Measurements from ENCODE around the gene IFTAP. TPM values are rescaled to one million over a fixed set of nuclear protein-coding genes. Genes with fewer than 3 reads are reported as not detected.
A peak's percentile ranks its signal among the peaks of the same experiment; 100 is the strongest.

Gene IFTAP
- total RNA-seq, 1 experiment from 2014 or later, result 25.3 TPM

DNA sequence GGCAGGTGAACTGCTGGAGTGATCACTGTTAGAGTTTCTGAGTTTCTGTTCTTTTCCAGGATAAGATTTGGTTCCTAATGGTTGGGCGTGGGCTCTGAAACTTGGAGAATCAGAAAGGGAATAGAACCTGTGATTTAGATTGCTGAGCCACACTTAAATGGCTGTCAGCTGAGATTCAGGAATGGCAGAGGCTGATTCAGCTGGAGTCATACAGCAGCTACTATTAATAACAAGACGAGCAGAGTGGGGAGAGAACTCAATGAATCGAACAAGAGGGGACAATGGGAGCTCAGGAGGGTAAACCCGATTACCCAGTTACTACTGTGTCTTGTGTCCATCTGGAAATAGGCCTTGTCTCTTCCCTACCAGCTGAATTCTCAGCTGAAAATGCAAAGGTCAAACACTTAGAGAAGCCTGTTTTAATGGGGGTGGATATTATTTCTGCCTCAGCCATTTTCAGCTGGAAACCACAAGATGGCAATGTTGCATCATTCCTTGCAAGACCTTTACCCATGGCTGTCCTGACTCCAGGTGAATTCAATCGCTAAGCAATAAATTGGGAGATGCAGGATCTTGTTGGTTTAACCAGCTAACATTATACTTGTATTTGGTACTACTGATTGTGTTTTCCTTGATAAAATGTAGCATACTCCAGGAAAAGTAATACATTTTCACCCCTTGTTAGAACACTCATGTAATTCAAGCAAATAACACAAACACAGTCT is 108.2 kb downstream of the IFTAP start:
- Histone ChIP-seq H3K27ac (ENCODE audit: low read depth, low read length, poor library complexity, severe bottlenecking) (no peak overlapping the region), H3K9me3 (ENCODE audit: low read depth, low read length, poor library complexity, severe bottlenecking) (no peaks in the 10 kb centered on the region), H3K27me3 (replicated peaks; ENCODE audit: insufficient read depth, low read depth, low read length, poor library complexity) (no peaks in the 10 kb centered on the region), H3K4me1 (ENCODE audit: insufficient read depth, low read length, poor library complexity, severe bottlenecking) (peaks cover 15% of the 10 kb centered on the region), H3K4me3 (ENCODE audit: low read depth, low read length, poor library complexity, severe bottlenecking) (no peak overlapping the region), H3K36me3 (ENCODE audit: insufficient read depth, low read length, poor library complexity, severe bottlenecking) (no peaks in the 10 kb centered on the region)
- no peak for TF ChIP-seq EZH2 (IDR thresholded peaks at IDR 0.05; ENCODE audit: borderline replicate concordance, low read depth, low read length, poor library complexity, severe bottlenecking)
- peak; percentile 99 for TF ChIP-seq CTCF (conservative IDR thresholded peaks at IDR 0.05; ENCODE audit: low read depth, low read length)
- no TSS peak for BruUV-seq (replicated peaks)
- DNase-seq (ENCODE audit: low spot score), result peak; percentile 92
- ChIA-PET CTCF (interaction anchor here (0.5 to 4.4 kb wide), 15 partner anchors 11 to 1314 kb away, joined by 3 to 113 read pairs (median 3); no protein-coding TSS in a partner anchor), POLR2A (ENCODE audit: low non-redundant PET) (no interaction called here)
- intact Hi-C loops (cut with micrococcal nuclease; ENCODE audit: unreplicated experiment), result loop anchor here (1.0 to 5.0 kb wide), 3 partner anchors 45 to 745 kb away; no protein-coding TSS in a partner anchor

DNA sequence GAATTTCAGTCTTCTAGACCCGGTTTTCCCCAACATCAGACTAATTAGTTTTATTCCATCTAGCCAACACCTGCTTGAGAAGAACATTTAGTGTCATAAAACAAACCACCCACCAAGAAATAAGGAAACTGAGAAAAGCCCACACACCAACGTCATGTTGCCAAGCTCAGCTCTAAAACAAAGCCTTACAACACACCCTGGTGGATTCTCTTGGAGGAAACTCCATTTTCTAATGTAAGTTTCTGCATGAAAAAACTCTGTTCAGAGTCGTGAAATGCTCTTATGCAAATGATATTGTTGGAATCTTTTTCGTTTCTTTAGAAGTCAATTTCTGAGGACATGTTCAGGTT is 108.7 kb downstream of the IFTAP start:
- TF ChIP-seq CTCF (conservative IDR thresholded peaks at IDR 0.05; ENCODE audit: low read depth, low read length), result no peak
- TF ChIP-seq EZH2 (IDR thresholded peaks at IDR 0.05; ENCODE audit: borderline replicate concordance, low read depth, low read length, poor library complexity, severe bottlenecking), result no peak
- ChIA-PET CTCF (interaction anchor here (0.5 to 4.4 kb wide), 12 partner anchors 10 to 1226 kb away, joined by 3 to 113 read pairs (median 4); no protein-coding TSS in a partner anchor), POLR2A (ENCODE audit: low non-redundant PET) (no interaction called here)
- no peak overlapping the region for H3K4me3 ChIP-seq (ENCODE audit: low read depth, low read length, poor library complexity, severe bottlenecking)
- intact Hi-C loops (cut with micrococcal nuclease; ENCODE audit: unreplicated experiment), result loop anchor here (5.0 kb wide), 2 partner anchors 574 to 744 kb away; no protein-coding TSS in a partner anchor
- no peaks in the 10 kb centered on the region for H3K9me3 ChIP-seq (ENCODE audit: low read depth, low read length, poor library complexity, severe bottlenecking)
- DNase-seq (ENCODE audit: low spot score), result peak; percentile 37
- peaks cover 15% of the 10 kb centered on the region for H3K4me1 ChIP-seq (ENCODE audit: insufficient read depth, low read length, poor library complexity, severe bottlenecking)
- BruUV-seq (replicated peaks), result no TSS peak
- no peak overlapping the region for H3K27ac ChIP-seq (ENCODE audit: low read depth, low read length, poor library complexity, severe bottlenecking)
- H3K27me3 ChIP-seq (replicated peaks; ENCODE audit: insufficient read depth, low read depth, low read length, poor library complexity), result no peaks in the 10 kb centered on the region
- no peaks in the 10 kb centered on the region for H3K36me3 ChIP-seq (ENCODE audit: insufficient read depth, low read length, poor library complexity, severe bottlenecking)

Other genes with a start within 250 kb of the IFTAP start
- 25.5 and 28.6 TPM in 2 replicates for gene TRAF6, start 84.2 kb upstream of the IFTAP start, total RNA-seq (2021)
- gene RAG1, start 26.5 kb upstream of the IFTAP start, total RNA-seq (2021), result 0.07 and 0.11 TPM in 2 replicates
- not detected in 2 replicates for gene RAG2, start 3.7 kb downstream of the IFTAP start, total RNA-seq (2021)